B cell (primary cell): ENCODE measurements around the gene PTGES3L. TPM values are rescaled to one million over a fixed set of nuclear protein-coding genes. Genes with fewer than 3 reads are reported as not detected.
A peak's percentile ranks its signal among the peaks of the same experiment; 100 is the strongest.

Experiments
- ATAC-seq: fragments of 200-7000 bp; cut with Tn5 transposase; one replicate; pipeline ENCODE4 v1.10.0; 2021; ENCODE audit warnings: low read depth, mild to moderate bottlenecking, moderate number of reproducible peaks, moderate library complexity
- CTCF ChIA-PET: fragments of 350-600 bp; sonication (Branson Sonifier 250); formaldehyde crosslinking; loops from one replicate; lab custom pipeline; 2021; ENCODE audit warnings: antibody characterized with exemption, inconsistent platforms; lab: Charles Lee
- POLR2A ChIA-PET: fragments of 350-600 bp; sonication (Branson Sonifier 250); formaldehyde crosslinking; loops from one replicate; lab custom pipeline; 2021; ENCODE audit warnings: antibody characterized with exemption; lab: Charles Lee
- DNase-seq: peaks from one replicate; pipeline ENCODE4 v3.0.0; 2013
- H2AFZ ChIP-seq: 2 replicates; pipeline ENCODE4 v1.6.1; 2012; ENCODE audit warnings: mild to moderate bottlenecking, low read depth, low read length; ENCODE audit not compliant: insufficient read depth, poor library complexity, severe bottlenecking
- H3K27ac ChIP-seq, 2 donors: 1 replicate in 1 of 2; 2 replicates in 1 of 2; pipeline ENCODE4 v1.5.1; 2012 to 2013; ENCODE audit warnings: low read length in 2 of 2, mild to moderate bottlenecking in 2 of 2, moderate library complexity in 1 of 2
- H3K27me3 ChIP-seq, 4 experiments: fragments of 200-600 bp in 1 of 4; sonication (generic) in 1 of 4; replicated peaks in 1 of 4; 1 replicate in 2 of 4; 2 replicates in 2 of 4; pipeline versions ENCODE4 v1.6.1 to v1.7.0; 2013 to 2016; ENCODE audit warnings: low read length in 3 of 4, mild to moderate bottlenecking in 2 of 4, mixed read lengths in 1 of 4, moderate library complexity in 1 of 4; ENCODE audit not compliant: insufficient read depth in 4 of 4, control insufficient read depth in 3 of 4; ENCODE audit errors: control extremely low read depth in 1 of 4
- H3K36me3 ChIP-seq, 2 experiments: replicated peaks in 1 of 2; 1 replicate in 1 of 2; 2 replicates in 1 of 2; pipeline versions ENCODE4 v1.6.1 to v1.7.1; 2013; ENCODE audit warnings: low read length in 1 of 2; ENCODE audit not compliant: insufficient read depth in 2 of 2, control insufficient read depth in 1 of 2; ENCODE audit errors: control extremely low read depth in 1 of 2, extremely low read depth in 1 of 2
- H3K4me1 ChIP-seq, 2 donors: fragments of 200-600 bp in 1 of 2; sonication (generic) in 1 of 2; 1 replicate in 1 of 2; 2 replicates in 1 of 2; pipeline versions ENCODE4 v1.5.1 to v1.6.1; 2013 to 2017; ENCODE audit warnings: low read length in 2 of 2; ENCODE audit not compliant: control insufficient read depth in 2 of 2, insufficient read depth in 2 of 2
- H3K4me2 ChIP-seq: replicated peaks from 2 replicates; pipeline ENCODE3; 2012; ENCODE audit warnings: mild to moderate bottlenecking, low read depth, low read length; ENCODE audit not compliant: poor library complexity, severe bottlenecking
- H3K4me3 ChIP-seq, 5 experiments: fragments of 200-600 bp in 1 of 5; sonication (generic) in 1 of 5; 1 replicate in 3 of 5; 2 replicates in 2 of 5; pipeline versions ENCODE4 v1.5.1 to v1.7.0; 2011 to 2016; ENCODE audit warnings: low read length in 4 of 5, mild to moderate bottlenecking in 4 of 5, low read depth in 2 of 5, control low read depth in 1 of 5, moderate library complexity in 1 of 5; ENCODE audit not compliant: insufficient read depth in 1 of 5; ENCODE audit errors: control extremely low read depth in 1 of 5, extremely low read depth in 1 of 5
- H3K79me2 ChIP-seq: fragments of 200-600 bp; sonication (generic); one replicate; pipeline ENCODE4 v1.6.0; 2016; ENCODE audit warnings: low read length; ENCODE audit not compliant: control insufficient read depth, insufficient read depth
- H3K9ac ChIP-seq: fragments of 200-600 bp; sonication (generic); 2 replicates; pipeline ENCODE4 v1.6.1; 2017; ENCODE audit warnings: mild to moderate bottlenecking, low read length, moderate library complexity
- H3K9me3 ChIP-seq, 3 donors: one replicate each; pipeline versions ENCODE4 v1.6.1 to v1.7.1; 2013; ENCODE audit warnings: low read length in 2 of 3; ENCODE audit not compliant: control insufficient read depth in 2 of 3, insufficient read depth in 1 of 3; ENCODE audit errors: control extremely low read depth in 1 of 3
- H4K20me1 ChIP-seq: 2 replicates; pipeline ENCODE4 v1.6.0; 2012; ENCODE audit warnings: mild to moderate bottlenecking, low read length; ENCODE audit not compliant: insufficient read depth, control insufficient read depth, poor library complexity, severe bottlenecking
- H3K27ac Mint-ChIP-seq: one replicate; pipeline ENCODE4 v1.8.0; 2021; ENCODE audit warnings: mixed read lengths
- H3K27me3 Mint-ChIP-seq: one replicate; pipeline ENCODE4 v1.8.0; 2021; ENCODE audit warnings: mixed read lengths
- H3K4me1 Mint-ChIP-seq: one replicate; pipeline ENCODE4 v1.8.0; 2021; ENCODE audit warnings: mixed read lengths
- H3K4me3 Mint-ChIP-seq: one replicate; pipeline ENCODE4 v1.8.0; 2021; ENCODE audit warnings: mixed read lengths
- H3K9me3 Mint-ChIP-seq: one replicate; pipeline ENCODE4 v1.8.0; 2022; ENCODE audit warnings: mixed read lengths; ENCODE audit not compliant: insufficient read depth
- EZH2 ChIP-seq: IDR thresholded peaks from 2 replicates; pipeline ENCODE4 v1.6.1; 2012; ENCODE audit warnings: borderline replicate concordance, low read depth, mild to moderate bottlenecking, moderate library complexity, low read length; ENCODE audit not compliant: insufficient read depth, poor library complexity, severe bottlenecking
- WGBS: methylation state at CpG from one replicate; pipeline ENCODE4 v1.1.5; 2013; ENCODE audit warnings: missing lambda C conversion rate; ENCODE audit not compliant: insufficient coverage; 5-methylcytosine and 5-hydroxymethylcytosine counted together
- intact Hi-C: fragments of 100-400 bp; cut with micrococcal nuclease; formaldehyde crosslinking; loops from one replicate; pipeline ENCODE4 v1.10.0; 2022
- polyA plus RNA-seq: library from polyadenylated mRNA; depleted of rRNA; stranded (reverse); fragments of >200 nt; gene quantifications from 2 replicates; pipeline ENCODE4 v1.2.3, GENCODE V29; 2012
- total RNA-seq, 2 donors: library from RNA; stranded (reverse); fragments of 120-200 nt in 1 of 2; gene quantifications; 1 replicate in 1 of 2; 2 replicates in 1 of 2; pipeline versions ENCODE4 v1.2.3 to v1.2.4, GENCODE V29; 2013 to 2022
- TF ChIP-seq, protein P1 (sequence below): fragments of 200-600 bp; IDR thresholded peaks from one replicate; pipeline ENCODE4 v1.8.0; 2022; ENCODE audit warnings: antibody characterized with exemption, mild to moderate bottlenecking

PTGES3L gene
- total and polyA plus RNA-seq, 2 donors (not counting 1 experiment from before 2014, with no cell fraction given), result 0.94 to 1.0 TPM

- H3K27ac ChIP-seq, result peak within 1 kb of the TSS in 1 of 2 donors; percentile 34
- no peak for TF ChIP-seq EZH2
Observed at GRCh38 chr17:43021741-43022512, 42.0 kb upstream of the PTGES3L start, which contains the start of gene VAT1. Gene VAT1 (minus strand): TSS chr17:43022385. CDS start chr17:43022322, 63 bp downstream.

GRCh38 chr17:43020789-43021740, 41.2 kb upstream of the PTGES3L start:
- H3K36me3 ChIP-seq, result no peaks in the 10 kb centered on the region
- H3K9me3 Mint-ChIP-seq, result no peaks in the 10 kb centered on the region
- H3K27me3 Mint-ChIP-seq, result no peaks in the 10 kb centered on the region
- DNase-seq, result peak; percentile 77
- 23% methylated on average over 12 of the region's 40 CpGs for WGBS
- H3K27ac ChIP-seq, result peak overlapping the region in 1 of 2 donors; percentile 29
- TF ChIP-seq EZH2, result no peak
- TF ChIP-seq, protein P1, sequence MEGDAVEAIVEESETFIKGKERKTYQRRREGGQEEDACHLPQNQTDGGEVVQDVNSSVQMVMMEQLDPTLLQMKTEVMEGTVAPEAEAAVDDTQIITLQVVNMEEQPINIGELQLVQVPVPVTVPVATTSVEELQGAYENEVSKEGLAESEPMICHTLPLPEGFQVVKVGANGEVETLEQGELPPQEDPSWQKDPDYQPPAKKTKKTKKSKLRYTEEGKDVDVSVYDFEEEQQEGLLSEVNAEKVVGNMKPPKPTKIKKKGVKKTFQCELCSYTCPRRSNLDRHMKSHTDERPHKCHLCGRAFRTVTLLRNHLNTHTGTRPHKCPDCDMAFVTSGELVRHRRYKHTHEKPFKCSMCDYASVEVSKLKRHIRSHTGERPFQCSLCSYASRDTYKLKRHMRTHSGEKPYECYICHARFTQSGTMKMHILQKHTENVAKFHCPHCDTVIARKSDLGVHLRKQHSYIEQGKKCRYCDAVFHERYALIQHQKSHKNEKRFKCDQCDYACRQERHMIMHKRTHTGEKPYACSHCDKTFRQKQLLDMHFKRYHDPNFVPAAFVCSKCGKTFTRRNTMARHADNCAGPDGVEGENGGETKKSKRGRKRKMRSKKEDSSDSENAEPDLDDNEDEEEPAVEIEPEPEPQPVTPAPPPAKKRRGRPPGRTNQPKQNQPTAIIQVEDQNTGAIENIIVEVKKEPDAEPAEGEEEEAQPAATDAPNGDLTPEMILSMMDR, result no peak
- no peaks in the 10 kb centered on the region for H4K20me1 ChIP-seq
- peak overlapping the region; percentile 97 for H3K4me2 ChIP-seq
- CTCF ChIA-PET, result interaction anchor here (1.0 to 1.5 kb wide), 4 partner anchors 15 to 318 kb away, joined by 3 to 5 read pairs (median 4); partner anchors contain the start of genes IFI35 and RPL27
- H2AFZ ChIP-seq, result peak overlapping the region; percentile 98
- no peaks in the 10 kb centered on the region for H3K27me3 ChIP-seq
- POLR2A ChIA-PET, result interaction anchor here (0.6 to 2.4 kb wide), 6 partner anchors 23 to 524 kb away, joined by 3 to 15 read pairs (median 5); partner anchors contain the start of genes RPL27 and TMEM106A
- H3K9me3 ChIP-seq, result no peaks in the 10 kb centered on the region
- peaks cover 9 to 31% of the 10 kb centered on the region in 2 donors for H3K4me1 ChIP-seq
- H3K4me3 Mint-ChIP-seq, result peak overlapping the region; percentile 97
- H3K79me2 ChIP-seq, result no peaks in the 10 kb centered on the region
- intact Hi-C loops, result no loop called here
- H3K4me1 Mint-ChIP-seq, result peaks cover 35% of the 10 kb centered on the region
- peak overlapping the region; percentile 22 to 91 (median 81) for H3K4me3 ChIP-seq
- peak overlapping the region; percentile 91 for H3K27ac Mint-ChIP-seq
- peak; percentile 5 for ATAC-seq
- peak overlapping the region; percentile 94 for H3K9ac ChIP-seq

More at GRCh38 chr17:43021741-43022512, 42.0 kb upstream of the PTGES3L start, which contains the start of gene VAT1:
- Mint-ChIP-seq H3K27ac (peak within 1 kb of the TSS; percentile 91), H3K9me3 (no peaks in the 10 kb centered on the region), H3K4me3 (peak within 1 kb of the TSS; percentile 97), H3K27me3 (no peaks in the 10 kb centered on the region), H3K4me1 (peaks cover 35% of the 10 kb centered on the region)
- no peaks in the 10 kb centered on the region for H3K9me3 ChIP-seq
- no peaks in the 10 kb centered on the region for H3K36me3 ChIP-seq
- no peaks in the 10 kb centered on the region for H3K27me3 ChIP-seq
- under 1% methylated on average over 78 of the region's 80 CpGs for WGBS
- ATAC-seq (peak; percentile 42), DNase-seq (peak; percentile 79)
- H2AFZ ChIP-seq, result peak within 1 kb of the TSS; percentile 98
- intact Hi-C loops, result loop anchor here (1.0 kb wide), 1 partner anchor 42 kb away; the partner anchor contains the start of genes PTGES3L and RUNDC1
- peak within 1 kb of the TSS; percentile 97 for H3K4me2 ChIP-seq
- peaks cover 9 to 31% of the 10 kb centered on the region in 2 donors for H3K4me1 ChIP-seq
- no peaks in the 10 kb centered on the region for H3K79me2 ChIP-seq
- H3K4me3 ChIP-seq, result peak within 1 kb of the TSS; percentile 22 to 91 (median 81)
- H4K20me1 ChIP-seq, result no peaks in the 10 kb centered on the region
- ChIA-PET POLR2A (interaction anchor here (0.6 to 3.5 kb wide), 7 partner anchors 24 to 317 kb away, joined by 3 to 30 read pairs (median 5); partner anchors contain the start of genes RPL27 and TMEM106A), CTCF (interaction anchor here (0.6 to 1.5 kb wide), 6 partner anchors 15 to 554 kb away, joined by 3 to 5 read pairs (median 4); partner anchors contain the start of genes IFI35 and RPL27)
- peak within 1 kb of the TSS; percentile 94 for H3K9ac ChIP-seq
